Measurements from ENCODE around the gene ZFHX3.

ZFHX3 gene

DNA sequence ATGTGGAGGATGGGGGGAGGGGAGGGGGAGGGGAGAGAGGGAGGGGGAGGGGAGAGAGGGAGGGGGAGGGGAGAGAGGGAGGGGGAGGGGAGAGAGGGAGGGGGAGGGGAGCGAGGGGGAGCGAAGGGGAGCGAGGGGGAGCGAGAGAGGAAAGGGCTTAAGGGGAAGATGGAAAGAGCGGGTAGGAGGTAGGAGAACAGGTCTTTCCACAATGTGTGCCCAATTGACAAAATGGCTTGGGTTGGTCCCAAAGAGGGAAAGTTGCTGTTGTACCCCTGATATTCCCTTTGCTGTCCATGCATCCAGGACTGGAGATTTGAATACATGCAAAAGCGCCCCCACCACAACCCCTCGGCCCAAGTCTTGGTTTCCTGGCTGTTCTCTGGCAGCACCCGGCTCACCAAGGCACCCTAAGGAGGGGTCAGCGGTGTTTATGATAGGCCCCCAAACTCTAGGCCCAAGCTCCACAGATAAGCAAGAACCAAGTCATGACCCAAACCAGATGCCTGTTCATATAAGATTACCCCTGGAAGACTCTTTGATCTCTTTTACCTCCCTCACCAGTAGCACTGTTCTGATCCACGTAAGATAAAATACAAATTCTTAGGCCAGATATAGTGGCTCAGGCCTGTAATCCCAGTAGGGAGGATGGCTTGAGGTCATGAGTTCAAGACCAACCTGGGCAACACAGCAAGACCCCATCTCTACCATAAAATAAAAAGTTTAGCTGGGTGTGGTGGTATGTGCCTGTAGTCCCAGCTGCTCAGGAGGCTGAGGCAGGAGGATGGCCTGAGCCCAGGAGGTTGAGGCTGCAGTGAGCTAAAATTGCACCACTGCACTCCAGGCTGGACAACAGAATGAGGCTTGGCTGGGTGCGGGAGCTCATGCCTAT is 119.6 kb downstream of the ZFHX3 start:
- no peak for DNase-seq (ENCODE audit: low read depth)

GRCh38 chr16:72927199-72928089 is 120.5 kb downstream of the ZFHX3 start:
- no peak for DNase-seq (ENCODE audit: low read depth)

DNA sequence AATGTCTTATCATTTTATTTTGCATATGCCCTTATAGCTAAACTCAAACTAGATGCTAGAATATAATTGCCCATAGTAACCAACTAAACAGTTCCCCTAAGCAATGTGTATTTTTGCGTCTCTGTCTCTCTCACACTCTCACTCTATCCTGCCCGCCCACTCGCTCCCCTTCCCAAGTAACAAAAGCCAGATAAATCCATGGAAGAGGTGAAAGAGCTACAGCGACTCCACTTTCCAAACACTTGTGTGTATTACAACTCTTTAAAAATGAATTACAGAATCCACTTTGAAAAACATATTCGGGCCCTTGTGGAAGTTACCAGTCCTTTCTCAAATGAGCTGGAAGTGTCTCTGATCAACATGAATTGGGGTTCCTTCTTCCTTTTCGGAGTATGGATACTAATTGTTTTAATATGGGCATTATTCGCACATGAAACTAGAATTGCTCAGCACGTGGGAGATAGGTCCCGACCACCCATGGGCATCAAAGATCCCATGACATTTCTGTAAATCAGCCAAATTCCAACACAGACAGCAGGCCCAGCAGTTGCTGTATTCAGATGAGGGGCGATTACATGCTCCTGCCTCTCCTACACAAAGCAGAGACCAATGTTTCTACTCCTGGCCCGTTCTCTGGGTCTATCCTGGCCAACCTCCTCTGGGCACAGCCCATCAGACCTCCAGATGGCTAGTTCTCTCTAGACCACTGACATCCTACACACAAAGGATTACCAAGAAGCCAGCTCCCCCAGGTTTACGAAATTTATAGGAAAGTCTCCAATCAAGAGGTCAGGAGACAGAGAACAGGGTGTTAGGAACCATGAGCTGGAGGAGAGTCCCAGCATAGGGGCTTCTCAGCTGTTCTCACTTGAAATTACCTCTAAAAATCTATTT is 121.5 kb downstream of the ZFHX3 start:
- DNase-seq (ENCODE audit: low read depth) = no peak

GRCh38 chr16:72925631-72925979 is 122.3 kb downstream of the ZFHX3 start:
- DNase-seq (ENCODE audit: low read depth) = no peak

- DNase-seq (ENCODE audit: low read depth) = no peak
Observed at GRCh38 chr16:72924927-72925630, 122.8 kb downstream of the ZFHX3 start.

GRCh38 chr16:72924537-72924926 is 123.4 kb downstream of the ZFHX3 start:
- no peak for DNase-seq (ENCODE audit: low read depth)

DNA sequence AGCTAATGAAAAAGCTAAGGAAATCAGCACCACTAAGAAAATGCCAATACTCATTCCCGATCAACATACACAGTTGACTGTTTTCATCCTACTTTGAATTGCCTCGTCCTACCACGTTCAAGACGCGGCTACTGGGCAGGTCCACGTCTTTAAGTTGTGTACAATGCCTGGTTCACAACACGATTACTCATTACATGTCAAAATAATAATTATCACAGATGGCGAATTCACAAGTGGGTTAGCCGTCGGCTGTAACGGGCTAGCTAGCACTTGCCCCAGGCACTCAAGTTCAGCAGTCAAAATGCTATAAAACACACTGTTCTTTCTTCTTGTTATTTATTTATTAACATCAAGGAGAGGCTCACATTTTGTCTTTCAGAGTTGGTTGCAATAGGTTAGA is 124.2 kb downstream of the ZFHX3 start:
- DNase-seq (ENCODE audit: low read depth) = no peak

DNA sequence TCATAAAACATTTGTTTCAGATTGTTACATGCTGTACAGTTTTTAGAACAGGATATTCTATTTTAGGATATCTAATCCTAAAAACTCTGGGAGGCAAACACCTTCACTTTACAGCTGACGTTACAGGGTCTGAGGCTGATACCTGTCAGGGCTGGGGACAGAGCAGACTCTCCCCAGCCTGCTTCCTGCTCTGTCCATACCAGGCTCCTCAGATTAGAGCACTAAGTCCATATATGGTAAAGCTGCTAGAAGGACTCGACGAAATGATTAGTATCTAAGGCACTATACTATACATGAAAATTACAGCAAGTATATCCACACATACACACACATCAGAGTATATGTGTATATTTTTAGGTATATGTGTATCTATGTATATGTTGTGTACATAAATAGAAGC is 125.2 kb downstream of the ZFHX3 start:
- no peak for DNase-seq (ENCODE audit: low read depth)

- DNase-seq (ENCODE audit: low read depth) = no peak
Observed at GRCh38 chr16:72921620-72922019, 126.3 kb downstream of the ZFHX3 start.

GRCh38 chr16:72921106-72921505 is 126.8 kb downstream of the ZFHX3 start:
- no peak for DNase-seq (ENCODE audit: low read depth)

GRCh38 chr16:72917051-72917450 is 130.9 kb downstream of the ZFHX3 start:
- no peak for DNase-seq (ENCODE audit: low read depth)

GRCh38 chr16:72915331-72915730 is 132.6 kb downstream of the ZFHX3 start:
- no peak for DNase-seq (ENCODE audit: low read depth)

DNA sequence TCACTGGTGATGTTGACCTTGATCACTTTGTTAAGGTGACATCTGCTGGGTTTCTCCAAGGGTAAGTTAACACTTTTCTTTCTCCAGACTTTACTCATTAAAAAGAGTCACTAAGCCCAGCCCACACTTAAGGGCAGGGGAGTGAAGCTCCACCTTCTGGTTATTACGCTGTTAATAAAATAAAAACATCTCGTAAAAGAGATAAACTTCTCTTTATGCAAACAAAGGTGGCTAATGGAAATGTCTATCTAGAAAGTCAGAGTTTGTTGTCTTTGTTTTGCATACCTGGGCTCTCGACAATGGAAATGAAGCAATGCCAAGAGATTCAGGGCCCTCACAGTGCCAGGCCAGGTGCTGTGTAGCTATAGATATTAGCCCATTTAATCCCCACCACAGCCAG is 134.4 kb downstream of the ZFHX3 start:
- no peak for DNase-seq (ENCODE audit: low read depth)

DNA sequence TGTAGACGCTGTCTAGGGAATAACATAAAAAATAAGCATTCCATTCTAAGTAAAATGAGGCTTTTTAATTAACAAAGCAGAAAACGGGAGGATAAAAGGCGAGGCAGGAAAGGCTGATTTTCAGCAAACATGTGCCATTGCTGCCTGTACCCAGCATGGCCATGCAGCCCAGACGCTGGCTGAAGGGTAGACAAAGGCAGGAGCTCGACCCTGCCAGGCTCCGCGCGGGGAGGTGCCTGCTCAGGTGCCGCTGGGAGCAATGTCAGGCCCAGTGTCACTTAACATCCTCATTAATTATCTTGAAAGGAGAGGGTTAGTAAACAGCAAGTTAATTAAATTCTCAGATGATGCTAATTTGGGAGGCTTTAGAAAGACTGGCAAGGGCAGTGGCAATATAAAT is 136.0 kb downstream of the ZFHX3 start:
- DNase-seq (ENCODE audit: low read depth) = no peak

DNA sequence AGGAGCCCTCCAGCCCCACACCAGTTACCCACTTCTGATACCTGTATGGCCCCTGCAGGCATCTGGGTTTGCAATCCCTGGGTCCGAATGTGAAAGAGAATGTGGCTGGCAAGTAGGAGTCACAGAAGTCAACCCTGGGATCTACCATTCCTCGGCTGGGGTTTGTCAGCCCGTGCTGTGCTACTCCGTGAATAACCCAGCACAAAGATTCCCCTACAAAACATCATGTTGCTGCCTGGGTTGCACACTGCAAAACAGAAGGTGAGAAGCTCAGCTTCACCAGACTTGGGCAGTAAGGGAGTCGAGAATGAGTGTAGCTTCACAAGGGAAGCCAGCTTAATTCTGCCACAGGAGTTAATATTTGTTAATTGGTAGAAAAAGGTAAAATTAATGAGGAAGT is 137.1 kb downstream of the ZFHX3 start:
- no peak for DNase-seq (ENCODE audit: low read depth)

DNA sequence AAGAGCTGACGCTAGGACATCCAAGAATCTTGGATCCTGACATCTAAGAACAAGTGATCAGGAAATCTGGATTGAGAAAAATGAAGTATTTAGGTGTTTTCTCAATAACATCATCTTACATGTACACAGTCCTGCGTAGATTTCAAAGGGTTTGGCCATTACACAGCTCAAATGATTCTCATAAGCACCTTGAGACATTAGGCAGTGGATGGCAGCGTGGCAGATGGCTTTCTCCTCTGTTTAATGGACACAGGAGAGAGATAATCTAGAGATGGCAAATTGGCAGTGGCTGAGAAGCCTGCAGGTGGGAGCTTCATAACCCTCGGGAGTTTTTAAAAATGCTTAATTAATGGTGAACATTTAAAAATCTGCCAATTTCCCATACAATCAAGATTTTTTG is 137.5 kb downstream of the ZFHX3 start:
- DNase-seq (ENCODE audit: low read depth) = no peak

- no peak for DNase-seq (ENCODE audit: low read depth)
Observed at GRCh38 chr16:72909196-72909595, 138.7 kb downstream of the ZFHX3 start.

- no peak for DNase-seq (ENCODE audit: low read depth)
Observed at GRCh38 chr16:72908362-72909167, 139.4 kb downstream of the ZFHX3 start.

DNA sequence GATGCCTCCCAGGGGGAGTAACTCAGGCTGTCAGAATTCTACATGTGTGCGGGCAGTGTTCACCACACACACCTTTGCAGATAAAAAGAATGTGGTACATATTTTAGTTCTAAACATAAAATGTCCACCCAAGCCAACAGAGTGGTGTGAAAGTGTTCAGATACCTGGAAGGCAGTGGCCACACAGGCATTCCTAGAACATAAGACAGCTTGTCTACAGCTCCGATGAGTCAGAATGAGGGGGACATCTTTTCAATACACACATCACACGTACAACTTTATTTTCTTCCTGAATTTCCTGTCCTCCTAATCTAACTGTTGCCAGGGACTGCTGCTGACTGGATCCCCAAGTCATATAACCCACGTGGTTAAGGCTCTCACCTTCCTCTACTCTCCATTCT is 142.3 kb downstream of the ZFHX3 start:
- no peak for DNase-seq (ENCODE audit: low read depth)

- no peak for DNase-seq (ENCODE audit: low read depth)
Observed at GRCh38 chr16:72903176-72903575, 144.8 kb downstream of the ZFHX3 start.

DNA sequence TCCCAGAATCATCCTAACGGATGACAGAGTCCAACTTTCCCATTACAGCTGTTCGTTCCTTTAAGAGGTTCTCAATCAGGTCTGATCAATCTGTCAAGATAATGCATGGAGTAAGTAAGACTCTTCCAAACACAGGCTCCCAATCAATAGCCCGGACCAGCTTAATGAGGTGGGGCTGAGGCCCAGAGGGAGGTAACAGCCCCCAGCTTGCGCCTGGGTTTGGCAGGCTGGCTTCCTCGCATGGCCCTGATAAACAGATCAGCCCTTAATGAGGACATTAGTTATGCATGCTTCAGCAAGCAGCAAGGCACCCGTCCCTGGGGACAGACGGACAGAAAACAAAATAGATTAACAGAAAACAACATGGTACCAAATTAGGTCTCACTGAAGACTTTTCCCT is 145.7 kb downstream of the ZFHX3 start:
- DNase-seq (ENCODE audit: low read depth) = no peak
